Nasal cavity respiratory epithelium epithelial cell of viscerocranial mucosa (primary cell): ENCODE measurements around the gene C6orf132. TPM values are rescaled to one million over a fixed set of nuclear protein-coding genes. Genes with fewer than 3 reads are reported as not detected.

Experiments used
- total RNA-seq: library from RNA; depleted of rRNA; stranded (reverse); fragments of >200 nt; gene quantifications from 2 replicates; pipeline ENCODE4 v1.2.3, GENCODE V29; 2014

C6orf132 gene
- total RNA-seq = 35.9 and 43.1 TPM in 2 replicates

GRCh38 chr6:42142118-42142835, at the start of gene C6orf132:
C6orf132 (minus strand) TSS chr6:42142620; CDS start chr6:42142444, 176 bp downstream.

GRCh38 chr6:42173101-42173500, 30.7 kb upstream of the C6orf132 start, which contains the start of gene GUCA1A:
GUCA1A (plus strand) TSS chr6:42173364; CDS start chr6:42173614, 250 bp downstream.

Other genes starting within 250 kb of the C6orf132 start
- gene USP49, start 247.2 kb downstream of the C6orf132 start, total RNA-seq = 2.1 and 3.6 TPM in 2 replicates
- gene MED20, start 221.5 kb downstream of the C6orf132 start, total RNA-seq = 30.5 and 40.0 TPM in 2 replicates
- gene BYSL, start 221.1 kb downstream of the C6orf132 start, total RNA-seq = 27.0 and 32.9 TPM in 2 replicates
- gene CCND3, start 200.8 kb downstream of the C6orf132 start, total RNA-seq = 7.9 and 38.7 TPM in 2 replicates
- gene TAF8, start 92.1 kb downstream of the C6orf132 start, total RNA-seq = 11.6 and 16.2 TPM in 2 replicates
- not detected in 2 replicates for gene GUCA1A, start 30.7 kb upstream of the C6orf132 start, total RNA-seq
- gene GUCA1B, start 52.3 kb upstream of the C6orf132 start, total RNA-seq = 0.78 and 2.1 TPM in 2 replicates
- 71.3 and 91.2 TPM in 2 replicates for gene MRPS10, start 75.2 kb upstream of the C6orf132 start, total RNA-seq